ENCODE measurements around the gene HLCS.

- TF ChIP-seq CTCF (IDR thresholded peaks at IDR 0.05) (no peak), POLR2A (IDR thresholded peaks at IDR 0.05) (no peak)
These were observed 114.2 kb downstream of the HLCS start for GRCh38 chr21:36852293-36852692.
